ENCODE data around the gene C2CD4A.
"Not testable (repeated sequence)": the region's sequence is repeated elsewhere in the genome, so short reads cannot be mapped to it uniquely, and the experiment has no call there.

The C2CD4A gene

DNA sequence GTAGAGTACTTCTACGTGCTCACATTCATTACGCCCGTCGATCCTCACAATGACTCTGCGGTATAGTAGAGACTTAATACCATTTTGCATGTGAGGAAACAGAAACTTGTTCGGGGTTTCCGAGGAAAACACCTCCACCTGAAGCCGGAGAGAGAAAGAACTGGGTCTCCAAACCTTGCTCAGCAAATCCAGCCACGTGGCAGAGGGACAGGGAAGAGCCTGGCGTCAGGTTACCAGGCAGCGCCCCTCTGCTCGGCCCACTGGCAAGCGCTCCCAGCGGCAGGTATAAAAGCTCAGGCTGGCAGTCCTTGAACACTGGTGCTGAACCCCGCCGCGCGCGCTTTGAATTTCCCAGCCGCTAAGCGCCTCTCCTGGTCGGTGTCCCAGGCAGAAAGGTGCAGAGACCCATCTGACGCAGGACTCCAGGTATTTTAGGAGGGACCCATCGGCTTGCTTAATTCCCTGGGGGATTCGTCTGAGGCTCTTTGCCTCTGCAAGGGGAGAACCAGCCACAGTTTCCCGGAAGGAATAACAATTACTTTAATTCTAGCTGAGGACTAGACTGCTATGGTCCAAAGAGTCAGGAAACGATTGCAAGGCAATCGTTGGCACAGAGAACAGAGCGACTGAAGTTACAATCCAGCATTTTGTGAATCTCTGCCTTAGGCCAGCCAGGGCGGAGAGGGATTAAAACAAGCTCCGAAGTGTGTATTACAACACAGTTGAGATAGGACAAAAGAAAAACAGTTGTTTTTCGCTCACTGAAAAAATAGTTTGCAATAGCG is at the start of gene C2CD4A:
C2CD4A (plus strand) TSS at position 315 of the 785 bp plus-strand sequence. CDS start 637 bp downstream, outside the sequence.
- no peaks in the 10 kb centered on the region for H3K27me3 ChIP-seq (ENCODE audit: low read depth, low read length)
- no peaks in the 10 kb centered on the region for H3K36me3 ChIP-seq (ENCODE audit: control insufficient read depth in 1 of 2, insufficient read depth in 2 of 2, low read length in 2 of 2)
- H3K27ac ChIP-seq (ENCODE audit: low read length): peak within 1 kb of the TSS; percentile 27

DNA sequence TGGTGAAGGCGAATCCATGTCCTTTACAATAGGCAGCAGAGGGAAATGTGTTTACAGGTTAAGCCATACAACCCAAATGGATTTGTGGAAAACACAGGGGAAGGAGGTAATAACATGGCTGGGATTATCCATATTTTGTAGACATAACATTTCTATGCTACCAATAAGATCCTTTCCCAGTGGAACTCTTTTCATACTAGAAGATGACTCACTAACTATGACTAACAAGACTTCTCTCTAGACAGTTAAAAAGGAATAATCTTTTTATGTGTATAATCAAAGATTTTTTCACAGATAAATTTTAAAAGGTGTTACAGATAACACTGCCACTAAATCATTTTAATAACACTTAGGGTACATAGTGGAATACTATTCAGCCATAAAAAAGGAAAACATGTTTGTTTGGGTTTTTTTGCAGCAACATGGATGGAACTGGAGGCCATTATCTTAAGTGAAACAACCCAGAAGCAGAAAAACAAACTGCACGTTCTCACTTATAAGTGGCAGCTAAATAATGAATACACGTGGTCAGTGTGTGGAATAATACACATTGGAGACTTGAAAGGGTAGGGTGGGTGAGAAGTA is 46.1 kb upstream of the C2CD4A start:
- Histone ChIP-seq H3K27ac (ENCODE audit: low read length) (no peak overlapping the region), H3K9me3 (ENCODE audit: control insufficient read depth in 1 of 2, low read length in 2 of 2) (no peaks in the 10 kb centered on the region), H3K4me3 (ENCODE audit: low read depth in 1 of 2, low read length in 2 of 2) (no peak overlapping the region), H3K27me3 (ENCODE audit: low read depth, low read length) (no peaks in the 10 kb centered on the region), H3K36me3 (ENCODE audit: control insufficient read depth in 1 of 2, insufficient read depth in 2 of 2, low read length in 2 of 2) (peaks cover 6 to 17% of the 10 kb centered on the region in 2 donors), H3K4me1 (ENCODE audit: control insufficient read depth in 1 of 2, insufficient read depth in 2 of 2, low read length in 2 of 2) (no peaks in the 10 kb centered on the region)

More for the DNA sequence above, at the start of gene C2CD4A:
- Histone ChIP-seq H3K4me1 (ENCODE audit: control insufficient read depth in 1 of 2, insufficient read depth in 2 of 2, low read length in 2 of 2) (peaks cover 9 to 13% of the 10 kb centered on the region in 2 donors), H3K4me3 (ENCODE audit: low read depth in 1 of 2, low read length in 2 of 2) (peak within 1 kb of the TSS; percentile 66 to 70), H3K9me3 (ENCODE audit: control insufficient read depth in 1 of 2, low read length in 2 of 2) (no peaks in the 10 kb centered on the region)

GRCh38 chr15:62021991-62022600 is 44.7 kb upstream of the C2CD4A start:
- Histone ChIP-seq H3K27me3 (ENCODE audit: low read depth, low read length) (no peaks in the 10 kb centered on the region), H3K36me3 (ENCODE audit: control insufficient read depth in 1 of 2, insufficient read depth in 2 of 2, low read length in 2 of 2) (peaks cover 6 to 17% of the 10 kb centered on the region in 2 donors), H3K27ac (ENCODE audit: low read length) (no peak overlapping the region), H3K4me1 (ENCODE audit: control insufficient read depth in 1 of 2, insufficient read depth in 2 of 2, low read length in 2 of 2) (no peaks in the 10 kb centered on the region), H3K9me3 (ENCODE audit: control insufficient read depth in 1 of 2, low read length in 2 of 2) (no peaks in the 10 kb centered on the region), H3K4me3 (ENCODE audit: low read depth in 1 of 2, low read length in 2 of 2) (no peak overlapping the region)

DNA sequence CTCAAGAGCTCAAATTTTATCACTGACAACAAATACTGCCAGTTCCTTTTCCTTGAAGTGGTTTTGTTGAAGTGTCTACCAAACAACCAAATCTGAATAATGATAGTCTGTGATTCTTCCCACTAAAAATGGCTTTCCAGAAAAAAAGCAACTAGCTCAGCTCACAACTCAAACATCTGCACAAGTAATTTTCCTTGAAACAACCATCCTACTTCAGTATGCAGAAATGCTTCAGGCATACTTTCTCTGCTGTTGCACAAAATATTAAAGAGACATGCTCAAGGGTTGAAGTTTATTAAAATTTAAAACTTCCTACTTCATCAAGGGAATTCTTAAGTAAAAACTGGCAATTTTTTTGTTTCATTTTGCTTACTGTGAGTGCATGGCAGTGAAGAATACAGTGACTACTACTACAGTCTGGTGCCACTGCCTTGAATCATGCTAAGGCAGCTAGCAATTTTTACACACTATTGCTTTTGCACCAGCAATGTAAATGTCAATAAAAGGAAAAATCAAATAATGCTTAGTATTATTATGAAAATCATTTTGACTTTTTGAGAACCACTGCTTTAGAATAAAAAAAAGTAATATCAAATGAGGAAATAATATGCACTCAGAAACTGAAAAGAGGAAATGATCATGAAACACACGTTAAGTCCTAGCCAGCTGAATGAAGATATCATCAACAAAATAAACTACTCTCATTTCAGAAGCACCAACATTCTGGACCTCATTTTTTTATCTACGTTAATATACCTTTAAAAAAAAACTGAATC is 40.1 kb upstream of the C2CD4A start:
- no peaks in the 10 kb centered on the region for H3K9me3 ChIP-seq (ENCODE audit: control insufficient read depth in 1 of 2, low read length in 2 of 2)
- H3K4me3 ChIP-seq (ENCODE audit: low read depth in 1 of 2, low read length in 2 of 2): no peak overlapping the region
- no peaks in the 10 kb centered on the region for H3K27me3 ChIP-seq (ENCODE audit: low read depth, low read length)
- H3K36me3 ChIP-seq (ENCODE audit: control insufficient read depth in 1 of 2, insufficient read depth in 2 of 2, low read length in 2 of 2): peaks cover 6 to 20% of the 10 kb centered on the region in 2 donors
- no peak overlapping the region for H3K27ac ChIP-seq (ENCODE audit: low read length)
- H3K4me1 ChIP-seq (ENCODE audit: control insufficient read depth in 1 of 2, insufficient read depth in 2 of 2, low read length in 2 of 2): no peaks in the 10 kb centered on the region

- peaks cover 6 to 15% of the 10 kb centered on the region in 2 donors for H3K36me3 ChIP-seq (ENCODE audit: control insufficient read depth in 1 of 2, insufficient read depth in 2 of 2, low read length in 2 of 2)
- H3K9me3 ChIP-seq (ENCODE audit: control insufficient read depth in 1 of 2, low read length in 2 of 2): no peaks in the 10 kb centered on the region
- no peaks in the 10 kb centered on the region for H3K4me1 ChIP-seq (ENCODE audit: control insufficient read depth in 1 of 2, insufficient read depth in 2 of 2, low read length in 2 of 2)
- H3K4me3 ChIP-seq (ENCODE audit: low read depth in 1 of 2, low read length in 2 of 2): no peak overlapping the region
- H3K27me3 ChIP-seq (ENCODE audit: low read depth, low read length): no peaks in the 10 kb centered on the region
- no peak overlapping the region for H3K27ac ChIP-seq (ENCODE audit: low read length)
Observed at GRCh38 chr15:62027263-62027565, 39.6 kb upstream of the C2CD4A start.

DNA sequence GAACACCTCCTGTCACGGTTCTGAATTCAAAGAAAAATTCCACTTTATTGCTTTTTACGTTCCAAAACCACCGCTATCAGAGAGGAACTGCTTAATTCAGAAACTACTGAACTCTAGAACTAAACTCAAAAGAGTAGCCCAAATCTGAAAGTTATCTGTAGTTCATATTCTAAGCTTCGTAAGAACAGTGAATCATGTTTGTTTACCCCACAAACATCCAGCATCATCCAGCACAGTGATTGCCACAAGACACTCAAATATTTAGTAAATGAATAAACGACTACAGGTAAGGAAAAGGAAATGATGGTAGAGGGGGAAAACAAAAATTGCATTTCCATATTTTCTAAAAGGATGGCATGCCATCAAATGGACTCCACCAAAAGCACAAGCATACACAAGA is 38.9 kb upstream of the C2CD4A start:
- H3K36me3 ChIP-seq (ENCODE audit: control insufficient read depth in 1 of 2, insufficient read depth in 2 of 2, low read length in 2 of 2): peaks cover 1 to 10% of the 10 kb centered on the region in 2 donors
- no peaks in the 10 kb centered on the region for H3K4me1 ChIP-seq (ENCODE audit: control insufficient read depth in 1 of 2, insufficient read depth in 2 of 2, low read length in 2 of 2)
- H3K27me3 ChIP-seq (ENCODE audit: low read depth, low read length): no peaks in the 10 kb centered on the region
- no peak overlapping the region for H3K27ac ChIP-seq (ENCODE audit: low read length)
- H3K4me3 ChIP-seq (ENCODE audit: low read depth in 1 of 2, low read length in 2 of 2): no peak overlapping the region
- H3K9me3 ChIP-seq (ENCODE audit: control insufficient read depth in 1 of 2, low read length in 2 of 2): no peaks in the 10 kb centered on the region

GRCh38 chr15:62035256-62035924 is 31.4 kb upstream of the C2CD4A start:
- no peak overlapping the region for H3K27ac ChIP-seq (ENCODE audit: low read length)

GRCh38 chr15:62046078-62046743 is 20.6 kb upstream of the C2CD4A start:
- H3K9me3 ChIP-seq (ENCODE audit: control insufficient read depth in 1 of 2, low read length in 2 of 2): no peaks in the 10 kb centered on the region
- H3K36me3 ChIP-seq (ENCODE audit: control insufficient read depth in 1 of 2, insufficient read depth in 2 of 2, low read length in 2 of 2): peaks cover 0 to 3% of the 10 kb centered on the region in 2 donors
- H3K27me3 ChIP-seq (ENCODE audit: low read depth, low read length): no peaks in the 10 kb centered on the region
- no peaks in the 10 kb centered on the region for H3K4me1 ChIP-seq (ENCODE audit: control insufficient read depth in 1 of 2, insufficient read depth in 2 of 2, low read length in 2 of 2)
- peak overlapping the region; percentile 23 for H3K27ac ChIP-seq (ENCODE audit: low read length)
- H3K4me3 ChIP-seq (ENCODE audit: low read depth in 1 of 2, low read length in 2 of 2): no peak overlapping the region

More at GRCh38 chr15:62035256-62035924, 31.4 kb upstream of the C2CD4A start:
- Histone ChIP-seq H3K4me1 (ENCODE audit: control insufficient read depth in 1 of 2, insufficient read depth in 2 of 2, low read length in 2 of 2) (no peaks in the 10 kb centered on the region), H3K27me3 (ENCODE audit: low read depth, low read length) (no peaks in the 10 kb centered on the region), H3K9me3 (ENCODE audit: control insufficient read depth in 1 of 2, low read length in 2 of 2) (no peaks in the 10 kb centered on the region), H3K36me3 (ENCODE audit: control insufficient read depth in 1 of 2, insufficient read depth in 2 of 2, low read length in 2 of 2) (peaks cover 0 to 12% of the 10 kb centered on the region in 2 donors), H3K4me3 (ENCODE audit: low read depth in 1 of 2, low read length in 2 of 2) (no peak overlapping the region)

DNA sequence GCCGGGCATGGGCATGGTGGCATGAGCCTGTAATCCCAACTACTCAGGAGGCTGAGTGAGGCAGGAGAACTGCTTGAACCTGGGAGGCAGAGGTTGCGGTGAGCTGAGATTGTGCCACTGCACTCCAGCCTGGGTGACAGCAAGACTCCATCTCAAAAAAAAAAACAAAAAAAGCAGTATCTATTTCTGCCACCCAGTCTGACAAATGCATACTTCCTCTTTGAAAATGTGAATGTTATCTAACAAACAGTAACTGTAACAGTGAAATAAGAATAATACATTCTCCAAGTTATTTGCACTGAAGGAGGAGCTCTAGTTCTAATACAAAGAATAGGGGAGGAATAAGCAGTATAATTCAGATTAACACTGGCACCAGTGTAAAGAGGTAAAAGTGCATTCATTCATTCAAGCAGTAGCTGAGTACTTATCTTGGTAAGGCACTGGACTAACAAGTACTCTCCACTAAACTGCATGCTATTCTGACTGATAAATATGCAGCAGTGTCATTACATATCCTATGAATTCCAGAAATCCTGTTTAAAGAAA is 19.4 kb upstream of the C2CD4A start:
- Histone ChIP-seq H3K27ac (ENCODE audit: low read length) (no peak overlapping the region), H3K4me1 (ENCODE audit: control insufficient read depth in 1 of 2, insufficient read depth in 2 of 2, low read length in 2 of 2) (no peaks in the 10 kb centered on the region), H3K9me3 (ENCODE audit: control insufficient read depth in 1 of 2, low read length in 2 of 2) (no peaks in the 10 kb centered on the region), H3K4me3 (ENCODE audit: low read depth in 1 of 2, low read length in 2 of 2) (no peak overlapping the region), H3K27me3 (ENCODE audit: low read depth, low read length) (no peaks in the 10 kb centered on the region), H3K36me3 (ENCODE audit: control insufficient read depth in 1 of 2, insufficient read depth in 2 of 2, low read length in 2 of 2) (no peaks in the 10 kb centered on the region)

GRCh38 chr15:62048254-62048653 is 18.5 kb upstream of the C2CD4A start:
- H3K27me3 ChIP-seq (ENCODE audit: low read depth, low read length); H3K36me3 ChIP-seq (ENCODE audit: control insufficient read depth in 1 of 2, insufficient read depth in 2 of 2, low read length in 2 of 2); H3K27ac ChIP-seq (ENCODE audit: low read length); H3K9me3 ChIP-seq (ENCODE audit: control insufficient read depth in 1 of 2, low read length in 2 of 2); H3K4me3 ChIP-seq (ENCODE audit: low read depth in 1 of 2, low read length in 2 of 2); H3K4me1 ChIP-seq (ENCODE audit: control insufficient read depth in 1 of 2, insufficient read depth in 2 of 2, low read length in 2 of 2): not testable (repeated sequence)

Measured in muscle layer of duodenum (tissue), 2 donors.